ENCODE measurements around the gene TPX2. TPM values are rescaled to one million over a fixed set of nuclear protein-coding genes. Genes with fewer than 3 reads are reported as not detected.

TPX2 gene
- polyA plus RNA-seq, 1 donor from 2014 or later: 2.1 TPM

DNA sequence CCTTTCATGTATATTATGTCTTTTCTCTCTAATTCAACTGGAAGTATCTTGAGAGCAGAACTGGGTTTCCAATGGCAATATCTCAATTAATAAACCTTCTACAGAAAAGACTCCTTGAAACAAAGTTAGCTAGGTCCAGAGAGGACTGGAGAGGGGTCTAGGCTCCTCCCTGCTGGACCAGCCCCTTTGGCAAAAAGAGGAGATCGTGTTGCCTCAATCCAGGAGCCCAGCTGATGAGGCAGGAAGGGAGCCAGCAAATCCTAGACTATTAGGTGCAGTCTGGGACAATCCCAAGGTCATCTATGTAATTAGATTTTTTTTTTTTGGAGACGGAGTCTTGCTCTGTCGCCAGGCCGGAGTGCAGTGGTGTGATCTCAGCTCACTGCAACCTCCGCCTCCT lies 38.3 kb upstream of the TPX2 start:
- no peak overlapping the region for H3K9ac ChIP-seq (ENCODE audit: low read length)
- H2AFZ ChIP-seq (ENCODE audit: low read depth, low read length): no peak overlapping the region
- H3K27ac ChIP-seq (ENCODE audit: low read length): no peak overlapping the region
- H3K4me3 ChIP-seq (ENCODE audit: low read length): no peak overlapping the region
- H3K36me3 ChIP-seq (ENCODE audit: insufficient read depth, low read length): peaks cover 14% of the 10 kb centered on the region
- no peak overlapping the region for H3K4me2 ChIP-seq (ENCODE audit: low read length)
- no peaks in the 10 kb centered on the region for H3K27me3 ChIP-seq (ENCODE audit: insufficient read depth, low read depth, low read length)
- TF ChIP-seq EP300 (conservative IDR thresholded peaks at IDR 0.05; ENCODE audit: poor library complexity, severe bottlenecking) (no peak), CTCF (IDR thresholded peaks at IDR 0.05; ENCODE audit: poor library complexity, severe bottlenecking) (no peak), POLR2AphosphoS5 (IDR thresholded peaks at IDR 0.05) (no peak), MXI1 (conservative IDR thresholded peaks at IDR 0.05; ENCODE audit: poor library complexity, severe bottlenecking) (no peak), EZH2 (IDR thresholded peaks at IDR 0.05; ENCODE audit: borderline replicate concordance, insufficient read depth, low read length, poor library complexity, severe bottlenecking) (no peak), SMC3 (conservative IDR thresholded peaks at IDR 0.05; ENCODE audit: poor library complexity) (no peak), TAF1 (IDR thresholded peaks at IDR 0.05; ENCODE audit: low read depth) (no peak), RAD21 (conservative IDR thresholded peaks at IDR 0.05) (no peak), REST (IDR thresholded peaks at IDR 0.05; ENCODE audit: borderline replicate concordance) (no peak)
- H3K9me2 ChIP-seq (ENCODE audit: insufficient read depth, low read length): no peaks in the 10 kb centered on the region
- no peaks in the 10 kb centered on the region for H4K20me1 ChIP-seq (ENCODE audit: insufficient read depth)
- H3K9me3 ChIP-seq (ENCODE audit: low read length): peaks cover 6% of the 10 kb centered on the region
- peaks cover 36% of the 10 kb centered on the region for H3K79me2 ChIP-seq (replicated peaks; ENCODE audit: insufficient read depth, low read length)
- H3F3A ChIP-seq (ENCODE audit: insufficient read depth, low read length, poor library complexity, severe bottlenecking): no peaks in the 10 kb centered on the region

- H3K9me2 ChIP-seq (ENCODE audit: insufficient read depth, low read length): no peaks in the 10 kb centered on the region
- no peaks in the 10 kb centered on the region for H3F3A ChIP-seq (ENCODE audit: insufficient read depth, low read length, poor library complexity, severe bottlenecking)
- no peaks in the 10 kb centered on the region for H4K20me1 ChIP-seq (ENCODE audit: insufficient read depth)
- H3K27me3 ChIP-seq (ENCODE audit: insufficient read depth, low read depth, low read length): no peaks in the 10 kb centered on the region
- H3K27ac ChIP-seq (ENCODE audit: low read length): no peak overlapping the region
- H3K79me2 ChIP-seq (replicated peaks; ENCODE audit: insufficient read depth, low read length): peaks cover 35% of the 10 kb centered on the region
- H3K4me3 ChIP-seq (ENCODE audit: low read length): no peak overlapping the region
- no peak overlapping the region for H2AFZ ChIP-seq (ENCODE audit: low read depth, low read length)
- H3K36me3 ChIP-seq (ENCODE audit: insufficient read depth, low read length): peaks cover 14% of the 10 kb centered on the region
- H3K4me2 ChIP-seq (ENCODE audit: low read length): no peak overlapping the region
- TF ChIP-seq POLR2AphosphoS5 (IDR thresholded peaks at IDR 0.05) (no peak), SMC3 (conservative IDR thresholded peaks at IDR 0.05; ENCODE audit: poor library complexity) (no peak), REST (IDR thresholded peaks at IDR 0.05; ENCODE audit: borderline replicate concordance) (no peak), EP300 (conservative IDR thresholded peaks at IDR 0.05; ENCODE audit: poor library complexity, severe bottlenecking) (no peak), CTCF (IDR thresholded peaks at IDR 0.05; ENCODE audit: poor library complexity, severe bottlenecking) (no peak), EZH2 (IDR thresholded peaks at IDR 0.05; ENCODE audit: borderline replicate concordance, insufficient read depth, low read length, poor library complexity, severe bottlenecking) (no peak), MXI1 (conservative IDR thresholded peaks at IDR 0.05; ENCODE audit: poor library complexity, severe bottlenecking) (no peak), RAD21 (conservative IDR thresholded peaks at IDR 0.05) (no peak), TAF1 (IDR thresholded peaks at IDR 0.05; ENCODE audit: low read depth) (no peak)
- H3K9ac ChIP-seq (ENCODE audit: low read length): no peak overlapping the region
- H3K9me3 ChIP-seq (ENCODE audit: low read length): peaks cover 6% of the 10 kb centered on the region
Measured at GRCh38 chr20:31701591-31701990, 37.5 kb upstream of the TPX2 start.
